Erythroblast (primary cell): Measurements from ENCODE around the gene DSEL.

Experiments used
- GATA1 ChIP-seq: IDR thresholded peaks from 2 replicates; pipeline ENCODE4 v1.6.1; 2011; ENCODE audit warnings: low read depth, mild to moderate bottlenecking, control low read depth, low read length, moderate library complexity
- POLR2A ChIP-seq: IDR thresholded peaks from 2 replicates; pipeline ENCODE4 v1.6.1; 2011; ENCODE audit warnings: mild to moderate bottlenecking, low read length

DNA sequence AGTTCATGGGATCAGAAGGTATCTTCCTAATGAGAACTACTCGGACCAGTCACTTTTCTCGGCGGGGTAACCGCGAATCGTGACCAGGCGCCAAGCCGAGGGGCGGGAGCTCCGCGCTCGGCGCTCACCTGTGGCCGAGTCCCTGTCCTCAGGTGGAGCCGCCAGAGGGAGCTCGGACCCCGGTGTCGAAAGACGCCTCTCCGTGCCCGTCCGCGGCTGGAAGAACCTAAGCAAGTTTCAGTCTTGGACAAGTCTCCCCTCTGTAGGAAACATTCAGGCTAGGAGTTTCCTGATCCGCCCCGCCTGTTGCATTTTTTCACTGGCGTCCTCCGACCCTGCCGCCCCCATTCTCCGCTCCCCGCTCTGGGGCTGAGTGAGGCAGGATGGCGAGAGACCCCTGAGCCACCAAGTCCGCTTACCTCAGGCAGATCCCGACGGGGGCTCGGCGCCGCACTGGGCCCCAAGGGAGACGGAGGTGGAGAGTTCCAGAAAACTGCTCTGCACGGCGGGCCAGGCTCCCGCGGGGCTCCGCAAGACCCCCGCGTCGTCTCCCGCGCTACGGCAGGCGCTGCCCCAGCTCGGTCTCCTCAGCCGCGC, 480 bp downstream of the DSEL start:
- TF ChIP-seq POLR2A: no peak
- no peak for TF ChIP-seq GATA1
